ENCODE measurements around the gene SUN5. TPM values are rescaled to one million over a fixed set of nuclear protein-coding genes. Genes with fewer than 3 reads are reported as not detected.

Gene SUN5
- total RNA-seq, 1 donor from 2014 or later = not detected

Other genes starting within 250 kb of the SUN5 start
- 0.60 and 1.3 TPM in 2 replicates for gene DNMT3B, start 242.0 kb downstream of the SUN5 start, total RNA-seq
- 64.1 and 74.4 TPM in 2 replicates for gene MAPRE1, start 184.5 kb downstream of the SUN5 start, total RNA-seq
- gene EFCAB8, start 145.5 kb downstream of the SUN5 start, total RNA-seq = under 0.01 TPM in 2 replicates
- gene BPIFB2, start 3.3 kb upstream of the SUN5 start, total RNA-seq = not detected in 2 replicates
- not detected in 2 replicates for gene BPIFB6, start 27.2 kb upstream of the SUN5 start, total RNA-seq
- gene BPIFB3, start 49.5 kb upstream of the SUN5 start, total RNA-seq = not detected in 2 replicates
- gene BPIFB4, start 75.2 kb upstream of the SUN5 start, total RNA-seq = not detected in 2 replicates
- not detected in 2 replicates for gene BPIFA2, start 163.7 kb upstream of the SUN5 start, total RNA-seq
- gene BPIFA3, start 212.9 kb upstream of the SUN5 start, total RNA-seq = not detected in 2 replicates
- not detected in 2 replicates for gene BPIFA1, start 231.6 kb upstream of the SUN5 start, total RNA-seq

All from lung microvascular endothelial cell (primary cell).